GM08714 (cell line): ENCODE data around the gene CEP72.
"Not testable (repeated sequence)": the region's sequence is repeated elsewhere in the genome, so short reads cannot be mapped to it uniquely, and the experiment has no call there.

Source experiments
- H3K4me3 ChIP-seq: fragments of 200-500 bp; sonication (Bioruptor generic); 2 replicates; pipeline ENCODE4 v1.5.1; 2014; ENCODE audit warnings: mild to moderate bottlenecking, low read length, inconsistent platforms
- ZNF274 ChIP-seq: IDR thresholded peaks from 2 replicates; pipeline ENCODE4 v1.6.1; 2012; ENCODE audit warnings: mild to moderate bottlenecking, low read depth, low read length

Gene CEP72

DNA sequence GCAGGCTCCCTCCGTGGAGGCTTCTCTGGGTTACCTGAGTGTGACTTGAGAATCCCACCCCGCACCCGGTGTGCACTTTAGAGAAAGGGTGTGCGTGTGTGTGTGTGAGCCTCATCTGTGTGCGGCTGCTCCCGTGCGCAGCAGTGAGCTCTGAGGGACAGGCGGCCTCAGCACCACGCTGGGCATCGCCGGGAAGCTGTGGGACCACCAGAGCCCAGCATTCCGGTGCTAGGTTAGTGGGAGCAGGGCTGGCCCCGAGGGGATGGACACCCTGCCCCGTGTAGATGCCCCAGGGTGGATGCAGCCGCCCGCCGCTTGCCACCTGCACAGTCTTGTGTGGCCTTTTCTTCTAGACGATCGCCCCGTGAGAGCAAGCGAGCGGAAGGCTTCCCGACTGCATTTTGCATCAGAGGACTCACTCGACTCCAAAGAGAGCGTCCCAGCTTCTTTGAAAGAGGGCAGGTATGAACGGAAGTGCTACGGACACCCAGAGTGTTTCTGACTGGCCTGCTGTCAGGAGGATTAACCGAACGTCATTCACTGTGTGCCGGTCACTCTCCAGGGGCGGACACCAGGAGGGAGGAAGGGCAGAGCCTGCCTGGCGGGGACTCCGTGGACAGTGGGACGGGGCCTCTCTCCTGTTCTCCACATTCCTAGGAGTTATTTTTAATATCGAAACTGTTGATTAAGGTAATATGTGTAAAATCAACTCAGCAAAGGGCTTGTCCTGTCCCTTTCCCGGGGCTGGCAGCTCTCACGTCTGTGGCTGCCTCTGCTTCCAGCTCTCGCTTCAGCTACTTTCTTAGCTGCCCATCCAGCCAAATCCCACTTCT, 12.2 kb downstream of the CEP72 start:
- no peak for TF ChIP-seq ZNF274
- no peak overlapping the region for H3K4me3 ChIP-seq

DNA sequence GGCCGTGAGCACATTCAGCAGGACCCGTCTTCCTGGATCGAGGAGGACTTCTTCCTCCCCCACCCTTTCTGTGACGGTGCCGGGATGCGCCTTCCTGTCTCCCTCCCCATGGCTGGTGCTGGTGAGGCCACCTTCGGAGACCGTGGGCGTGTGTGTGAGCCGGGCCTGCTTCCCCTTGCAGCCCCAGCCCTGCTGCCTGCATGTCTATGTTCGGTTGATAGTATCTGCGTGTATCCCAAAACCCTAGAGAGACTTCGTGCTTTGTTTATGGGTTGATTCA, 12.8 kb downstream of the CEP72 start:
- TF ChIP-seq ZNF274, result no peak
- H3K4me3 ChIP-seq, result no peak overlapping the region

DNA sequence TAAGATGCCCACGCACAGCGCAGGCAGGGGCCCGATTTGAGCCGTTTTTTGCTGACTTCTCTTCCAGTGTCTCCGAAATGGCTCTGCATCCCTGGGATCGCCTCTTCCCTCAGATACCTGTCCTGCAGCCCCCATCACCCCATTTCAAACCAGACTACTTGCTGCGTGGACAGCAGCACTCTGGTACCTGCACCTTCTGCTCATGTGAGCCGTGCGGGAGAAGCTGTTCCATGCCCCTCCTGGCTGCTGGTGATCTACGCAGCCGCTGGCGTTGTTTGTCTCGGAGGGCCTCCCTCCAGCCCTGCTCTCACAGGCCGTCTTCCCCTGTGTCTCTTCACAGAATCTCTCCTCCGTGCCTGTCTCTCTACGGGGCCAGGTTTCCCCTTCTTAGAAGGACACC, 13.4 kb downstream of the CEP72 start:
- no peak for TF ChIP-seq ZNF274
- H3K4me3 ChIP-seq, result no peak overlapping the region

DNA sequence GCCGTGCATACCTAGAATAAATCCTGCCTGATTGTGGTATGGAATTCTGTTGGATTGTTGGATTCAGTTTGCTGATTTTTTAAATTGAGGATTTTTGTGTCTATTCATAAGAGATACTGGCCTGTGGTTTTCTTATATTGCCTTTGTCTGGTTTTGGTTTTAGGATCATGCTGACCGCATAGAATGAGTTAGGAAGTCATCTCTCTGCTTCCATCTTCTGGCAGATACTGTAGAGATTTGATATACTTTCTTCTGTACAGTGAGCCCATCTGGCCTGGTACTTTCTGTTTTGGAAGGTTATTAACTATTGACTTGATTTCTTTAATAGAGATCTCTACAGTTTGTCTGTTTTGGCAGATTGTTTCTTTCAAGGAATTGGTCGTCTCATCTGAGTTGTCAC, 14.7 kb downstream of the CEP72 start:
- TF ChIP-seq ZNF274, result no peak
- H3K4me3 ChIP-seq, result no peak overlapping the region

DNA sequence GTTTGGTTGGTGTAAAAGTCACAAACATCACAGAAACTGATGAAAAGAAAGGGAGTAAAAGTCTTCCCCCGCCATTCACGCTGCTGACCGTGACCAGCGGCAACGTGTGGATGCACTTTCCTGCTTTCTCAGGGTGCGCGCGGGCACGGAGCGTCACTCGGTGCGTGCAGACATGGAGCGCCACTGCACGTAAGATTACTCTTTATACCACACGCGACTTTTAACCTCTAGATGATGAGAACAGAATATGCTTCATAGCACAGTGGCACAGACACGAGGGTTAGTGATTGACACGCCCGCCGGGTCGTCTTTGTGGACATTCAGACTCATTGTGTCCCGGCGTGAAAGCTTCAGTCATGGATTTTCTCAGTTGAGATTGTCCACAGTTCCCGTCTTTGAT, 15.7 kb downstream of the CEP72 start:
- TF ChIP-seq ZNF274, result no peak
- no peak overlapping the region for H3K4me3 ChIP-seq

DNA sequence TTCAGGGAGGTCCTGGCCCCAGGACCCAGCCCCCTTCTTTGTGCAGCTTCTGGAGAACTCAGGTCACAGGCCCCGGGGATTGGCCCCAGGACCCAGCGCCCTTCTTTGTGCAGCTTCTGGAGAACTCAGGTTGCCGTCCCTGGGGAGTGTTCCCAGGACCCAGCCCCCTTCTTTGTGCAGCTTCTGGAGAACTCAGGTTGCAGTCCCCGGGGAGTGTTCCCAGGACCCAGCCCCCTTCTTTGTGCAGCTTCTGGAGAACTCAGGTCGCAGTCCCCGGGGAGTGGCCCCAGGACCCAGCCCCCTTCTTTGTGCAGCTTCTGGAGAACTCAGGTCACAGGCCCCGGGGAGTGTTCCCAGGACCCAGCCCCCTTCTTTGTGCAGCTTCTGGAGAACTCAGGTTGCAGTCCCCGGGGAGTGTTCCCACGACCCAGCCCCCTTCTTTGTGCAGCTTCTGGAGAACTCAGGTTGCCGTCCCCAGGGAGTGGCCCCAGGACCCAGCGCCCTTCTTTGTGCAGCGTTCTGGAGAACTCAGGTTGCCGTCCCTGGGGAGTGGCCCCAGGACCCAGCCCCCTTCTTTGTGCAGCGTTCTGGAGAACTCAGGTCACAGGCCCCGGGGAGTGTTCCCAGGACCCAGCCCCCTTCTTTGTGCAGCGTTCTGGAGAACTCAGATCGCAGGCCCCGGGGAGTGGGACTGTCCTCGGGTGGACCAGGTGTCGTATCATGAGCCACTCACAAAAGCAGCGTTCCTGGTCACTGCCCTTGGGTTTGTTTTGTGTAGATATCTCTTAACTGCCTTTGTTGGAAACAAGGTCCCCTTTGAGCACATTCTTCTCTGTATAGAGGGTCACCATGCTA, 16.4 kb downstream of the CEP72 start:
- not testable (repeated sequence) for H3K4me3 ChIP-seq

DNA sequence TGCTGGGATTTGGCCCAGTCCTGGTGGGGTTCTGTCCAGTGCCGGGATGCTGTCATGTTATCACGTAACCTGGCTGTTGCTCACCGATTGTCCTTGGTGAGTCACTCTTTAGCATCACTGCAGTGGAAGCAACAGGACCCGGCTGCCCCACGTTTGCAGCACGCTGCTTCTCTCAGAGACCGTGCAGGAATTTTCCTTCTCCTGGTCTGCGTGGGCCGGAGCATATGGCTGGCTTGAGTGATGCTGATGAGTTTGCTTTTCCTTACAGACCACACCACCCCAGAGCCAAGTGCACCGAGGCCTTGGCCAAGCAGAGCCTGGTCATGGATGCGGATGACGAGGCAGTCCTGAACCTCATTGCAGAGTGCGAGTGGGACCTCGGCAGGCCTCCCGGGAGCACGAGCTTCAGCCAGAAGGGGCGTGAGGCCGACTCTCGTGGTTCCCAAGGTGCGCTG, 21.4 kb downstream of the CEP72 start:
- no peak overlapping the region for H3K4me3 ChIP-seq
- TF ChIP-seq ZNF274, result no peak

DNA sequence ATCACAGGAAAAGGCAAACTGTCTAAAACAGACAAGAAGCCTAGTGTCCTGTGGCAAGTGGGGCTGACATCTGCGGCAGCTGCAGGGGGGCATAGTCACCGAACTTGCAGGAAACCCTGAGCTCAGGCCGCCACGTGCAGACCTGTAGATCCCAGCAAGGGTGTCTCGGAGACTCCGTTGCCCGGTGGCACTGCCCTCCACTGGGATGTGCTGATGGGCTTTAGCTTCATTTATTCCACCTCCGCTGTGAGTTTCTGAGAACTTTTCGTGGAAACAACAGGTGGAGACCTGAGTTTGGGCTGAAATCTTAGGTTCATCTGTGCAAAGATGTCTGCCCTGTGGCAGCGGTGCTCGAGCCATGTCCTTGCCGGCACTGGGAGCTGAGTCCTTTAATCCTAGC, 22.1 kb downstream of the CEP72 start:
- no peak overlapping the region for H3K4me3 ChIP-seq
- no peak for TF ChIP-seq ZNF274

DNA sequence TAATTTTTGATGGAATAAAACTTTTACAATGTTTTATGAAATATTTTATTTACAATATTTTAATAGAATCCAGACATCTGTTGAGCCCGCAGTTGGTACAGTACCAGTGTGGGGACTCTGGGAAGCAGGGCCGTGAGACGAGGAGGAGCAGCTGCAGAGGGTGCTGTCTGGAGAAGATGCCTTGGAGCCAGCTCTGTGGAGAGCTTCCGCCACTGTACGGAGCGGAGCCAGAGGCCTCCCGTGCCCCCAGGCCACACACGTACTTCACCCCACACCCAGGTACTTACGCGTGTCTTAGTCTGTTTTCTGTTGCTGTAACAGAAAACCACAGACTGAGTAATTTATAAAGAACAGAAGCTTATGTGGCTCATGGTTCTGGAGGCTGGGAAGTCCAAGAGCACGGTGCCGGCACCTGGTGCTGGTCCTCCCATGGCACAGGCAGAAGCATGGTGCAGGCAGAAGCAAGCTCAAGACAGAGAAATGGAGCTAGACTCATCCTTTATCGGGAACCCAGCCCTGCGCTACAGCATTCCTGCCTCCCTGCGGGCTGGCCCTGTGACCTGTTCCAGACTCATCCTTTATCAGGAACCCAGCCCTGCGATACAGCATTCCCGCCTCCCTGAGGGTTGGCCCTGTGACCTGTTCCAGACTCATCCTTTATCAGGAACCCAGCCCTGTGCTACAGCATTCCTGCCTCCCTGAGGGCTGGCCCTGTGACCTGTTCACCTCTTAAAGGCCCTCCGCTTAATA, 23.3 kb downstream of the CEP72 start:
- TF ChIP-seq ZNF274, result no peak

DNA sequence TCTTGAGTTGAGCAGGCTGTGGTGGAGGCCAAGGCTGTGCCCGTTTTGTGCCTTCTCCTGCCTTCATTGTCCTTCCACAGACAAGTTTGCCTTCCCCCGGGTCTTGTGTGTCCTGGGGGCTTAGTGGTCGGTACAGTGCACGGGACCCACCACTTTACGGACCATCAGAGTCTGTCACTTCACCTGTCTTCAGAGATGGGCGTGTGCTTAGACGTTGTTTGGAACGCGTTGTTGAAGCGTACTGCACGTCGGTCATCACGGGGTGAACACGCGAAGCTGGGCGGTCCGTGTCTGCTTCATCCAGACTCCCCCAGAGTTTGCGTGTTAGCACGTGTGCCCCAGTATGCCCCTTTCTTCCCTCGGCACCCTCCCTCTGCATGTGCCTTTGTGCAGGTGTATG, 24.8 kb downstream of the CEP72 start:
- H3K4me3 ChIP-seq, result no peak overlapping the region
- TF ChIP-seq ZNF274, result no peak

More for the DNA sequence above, 23.3 kb downstream of the CEP72 start:
- H3K4me3 ChIP-seq, result no peak overlapping the region

DNA sequence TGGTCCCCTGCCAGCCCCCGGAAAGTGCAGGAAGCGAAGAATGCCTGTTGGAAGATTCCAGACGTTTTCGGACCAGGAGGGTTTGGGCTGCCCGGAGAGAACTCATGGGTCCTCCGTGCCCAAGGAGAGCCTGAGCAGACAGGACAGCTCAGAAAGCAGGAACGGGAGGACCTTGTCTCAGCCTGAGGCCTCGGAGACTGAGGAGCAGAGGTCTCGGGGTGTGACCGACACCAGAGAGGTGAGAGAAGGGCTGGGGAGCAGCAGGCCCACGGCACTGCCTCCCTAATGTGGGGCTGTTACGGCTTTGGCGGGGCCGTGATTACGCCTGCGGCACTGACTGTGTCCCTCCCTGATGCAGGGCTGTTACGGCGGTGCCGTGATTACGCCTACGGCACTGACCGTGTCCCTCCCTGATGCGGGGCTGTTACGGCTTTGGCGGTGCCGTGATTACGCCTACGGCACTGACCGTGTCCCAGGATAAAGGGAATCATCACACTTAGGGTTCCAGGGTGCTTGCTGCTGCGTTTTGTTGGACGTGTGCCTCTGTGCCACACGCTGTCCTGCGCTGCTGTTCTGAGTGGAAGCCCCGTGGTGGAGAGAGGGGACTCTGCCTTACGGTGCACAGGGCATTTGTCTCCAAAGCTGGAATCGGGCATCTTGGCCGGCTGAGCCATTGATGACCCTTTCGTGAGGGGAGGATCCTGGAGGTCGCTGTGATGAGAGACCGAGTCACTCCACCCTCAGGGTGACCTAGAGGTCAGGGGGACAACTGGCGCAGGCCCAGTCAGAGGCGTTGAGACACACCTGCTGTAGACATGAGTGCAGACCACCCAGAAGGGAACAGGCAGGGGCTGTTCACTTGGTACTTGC, 25.7 kb downstream of the CEP72 start:
- TF ChIP-seq ZNF274, result no peak
- no peak overlapping the region for H3K4me3 ChIP-seq

DNA sequence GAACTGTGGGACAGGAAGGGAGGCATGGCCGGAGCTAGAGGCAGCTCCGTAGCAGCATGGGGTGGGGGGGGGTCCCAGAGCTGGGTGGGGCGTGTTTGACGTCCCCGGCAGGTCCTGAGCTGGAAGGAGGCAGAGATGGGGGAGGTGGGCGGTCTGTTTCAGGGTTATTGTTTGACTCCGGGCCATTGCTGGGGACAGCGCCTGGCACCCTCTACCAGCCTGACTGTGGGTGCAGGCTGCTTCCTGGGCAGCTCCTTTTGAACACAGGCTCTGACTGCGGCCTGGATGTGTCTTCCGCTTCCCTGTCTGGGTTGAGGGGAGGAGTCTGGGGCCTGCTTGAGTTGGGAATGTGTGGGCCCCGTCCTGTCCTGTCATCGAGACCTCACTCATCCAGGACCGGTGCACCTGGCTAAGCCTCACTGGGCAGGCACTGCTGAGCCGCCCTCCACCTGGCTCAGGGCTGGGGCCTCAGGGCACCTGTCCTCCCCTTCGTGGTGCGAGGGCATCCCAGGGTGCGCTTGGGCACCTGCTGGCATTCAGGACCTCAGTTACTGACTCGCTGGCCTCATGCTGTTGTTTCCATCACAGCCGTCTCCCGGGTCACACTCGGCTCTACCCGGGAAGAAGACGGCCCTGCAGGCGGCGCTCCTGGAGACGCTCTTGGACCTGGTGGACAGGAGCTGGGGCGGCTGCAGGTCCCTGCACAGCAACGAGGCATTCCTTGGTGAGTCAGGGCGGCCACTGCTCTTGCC, 26.5 kb downstream of the CEP72 start:
- no peak for TF ChIP-seq ZNF274
- H3K4me3 ChIP-seq, result no peak overlapping the region

DNA sequence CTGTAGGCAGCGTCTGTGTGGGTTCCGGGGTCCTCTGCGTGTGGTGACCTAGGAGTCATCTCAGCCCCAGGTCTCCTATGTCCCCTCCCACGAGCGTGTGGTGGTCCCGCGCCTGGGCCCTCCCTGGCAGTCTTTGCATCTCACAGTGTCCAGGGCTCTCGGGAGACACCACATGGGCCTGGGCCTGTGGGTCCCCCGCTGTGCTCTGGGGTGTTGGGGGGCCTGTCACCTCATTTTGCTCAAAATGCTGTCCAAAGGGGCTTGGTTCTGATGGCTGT, 27.1 kb downstream of the CEP72 start:
- no peak overlapping the region for H3K4me3 ChIP-seq

DNA sequence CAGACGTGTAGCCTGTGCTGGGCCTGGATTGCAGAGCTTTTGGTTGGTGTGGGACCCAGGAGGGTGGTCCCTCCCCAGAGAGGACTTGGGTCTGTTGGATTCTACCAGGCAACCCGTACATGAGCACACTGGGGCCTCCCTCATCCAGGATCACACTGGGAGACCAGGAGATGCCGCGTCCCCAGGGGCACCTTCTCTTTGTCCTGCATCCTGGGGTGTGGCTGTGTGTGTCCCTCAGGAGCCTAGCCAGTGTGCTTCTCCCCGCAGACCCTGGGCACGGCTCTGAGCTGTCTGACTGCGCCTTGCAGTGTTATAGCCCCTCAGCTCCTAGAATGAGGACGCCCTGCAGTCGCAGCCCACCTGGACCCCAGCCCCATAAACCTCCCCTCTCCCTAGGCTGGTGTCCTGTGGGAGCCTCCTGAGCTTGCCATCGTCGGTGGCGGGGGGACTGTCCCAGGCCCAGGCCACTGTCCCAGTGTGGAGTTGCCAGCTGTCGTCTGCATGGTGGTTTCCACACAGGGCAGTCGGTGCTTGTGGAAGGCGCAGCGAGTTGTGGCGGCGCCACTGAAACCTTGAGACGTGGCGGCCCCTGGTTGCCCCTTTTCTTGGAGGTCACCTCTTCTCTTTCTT, 27.6 kb downstream of the CEP72 start:
- H3K4me3 ChIP-seq, result no peak overlapping the region
- no peak for TF ChIP-seq ZNF274

More for the DNA sequence above, 27.1 kb downstream of the CEP72 start:
- no peak for TF ChIP-seq ZNF274
